Stimulated activated CD8-positive, alpha-beta memory T cell treated with anti-CD3 and anti-CD28 coated beads, Interleukin-4, amount 100 ng/mL, for 24 hours (primary cell): Measurements from ENCODE around the gene PCDH1.

Experiments
- DNase-seq: peaks from one replicate; pipeline ENCODE4 v3.0.0-alpha.2; 2020; ENCODE audit warnings: low read depth

Gene PCDH1

DNA sequence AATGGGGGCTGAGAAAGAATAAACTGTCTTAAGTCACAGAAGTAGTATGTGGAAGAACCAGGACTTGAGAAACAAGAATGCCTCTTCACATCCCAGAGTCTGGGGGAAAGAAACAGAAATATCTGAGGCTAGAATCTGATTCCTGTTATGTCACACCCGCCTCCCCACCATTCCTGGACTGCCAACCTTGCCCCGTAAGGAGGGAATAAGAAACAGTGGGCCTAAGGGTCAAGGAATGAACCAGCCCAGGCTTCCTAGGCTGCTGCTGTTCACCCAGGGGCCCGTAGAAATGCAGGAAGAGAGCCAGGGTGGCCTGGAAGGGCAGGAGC is 4.3 kb downstream of the PCDH1 start:
- no peak for DNase-seq

- DNase-seq = no peak
Measured at GRCh38 chr5:141872496-141873356, 5.5 kb downstream of the PCDH1 start.

DNA sequence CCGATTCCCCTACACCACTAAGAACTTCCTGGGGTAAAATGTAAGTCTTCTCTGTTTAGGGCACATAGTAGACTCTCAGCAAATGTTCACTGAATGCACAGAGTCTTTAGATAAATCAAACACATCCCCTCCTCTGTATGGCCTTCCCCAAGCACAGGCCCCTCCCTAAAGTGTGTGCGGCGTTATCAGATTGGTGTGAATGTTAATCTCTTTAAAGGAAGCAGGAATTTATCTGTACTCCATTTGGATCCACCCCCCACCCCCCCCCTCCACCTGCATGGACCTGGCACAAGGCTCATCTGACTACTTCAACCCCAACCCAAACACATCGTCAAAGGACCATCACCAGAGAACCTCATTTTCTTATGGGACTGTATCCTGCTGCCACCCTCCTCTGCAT is 6.3 kb downstream of the PCDH1 start:
- DNase-seq = no peak

- no peak for DNase-seq
Measured at GRCh38 chr5:141870871-141871270, 7.3 kb downstream of the PCDH1 start.

DNA sequence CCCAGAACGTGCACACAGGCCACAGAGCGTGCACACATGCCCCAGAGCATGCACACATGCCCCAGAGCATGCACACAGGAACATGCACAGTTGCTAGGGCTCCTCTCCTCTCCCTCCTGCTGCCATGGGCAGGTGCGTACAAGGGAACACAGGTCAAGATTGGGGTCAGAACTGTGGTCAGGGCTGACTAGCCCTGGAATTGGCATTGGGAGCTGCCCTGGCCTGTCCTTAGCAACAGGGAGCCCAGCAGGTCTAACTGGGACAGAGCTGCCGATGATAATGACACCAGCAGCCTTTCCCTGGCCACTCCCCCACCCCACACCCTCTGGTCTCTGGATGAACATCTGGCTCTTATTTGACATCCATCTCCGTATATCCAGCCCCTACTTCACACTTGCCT is 8.0 kb downstream of the PCDH1 start:
- no peak for DNase-seq

- no peak for DNase-seq
Measured at GRCh38 chr5:141869514-141869913, 8.7 kb downstream of the PCDH1 start.

DNA sequence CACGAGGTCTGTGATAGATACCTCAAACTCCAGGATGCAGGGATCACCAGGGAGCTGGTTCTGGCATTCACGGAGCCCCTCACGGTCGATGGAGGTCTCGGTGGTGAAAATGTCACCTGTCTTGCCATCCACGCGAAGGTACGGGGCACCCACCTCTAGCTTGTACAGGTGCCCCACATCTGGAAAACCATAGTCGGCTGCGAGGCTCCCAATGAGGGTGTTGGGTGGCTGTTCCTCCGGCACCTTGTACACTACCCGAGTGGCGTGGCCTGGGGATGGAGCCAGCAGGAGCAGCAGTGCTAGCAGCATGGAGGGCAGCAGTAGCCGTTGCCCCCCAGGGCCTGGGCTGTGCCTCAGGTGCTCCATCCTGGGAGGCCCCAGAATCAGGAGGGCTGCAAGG is 9.2 kb downstream of the PCDH1 start:
- DNase-seq = no peak

DNA sequence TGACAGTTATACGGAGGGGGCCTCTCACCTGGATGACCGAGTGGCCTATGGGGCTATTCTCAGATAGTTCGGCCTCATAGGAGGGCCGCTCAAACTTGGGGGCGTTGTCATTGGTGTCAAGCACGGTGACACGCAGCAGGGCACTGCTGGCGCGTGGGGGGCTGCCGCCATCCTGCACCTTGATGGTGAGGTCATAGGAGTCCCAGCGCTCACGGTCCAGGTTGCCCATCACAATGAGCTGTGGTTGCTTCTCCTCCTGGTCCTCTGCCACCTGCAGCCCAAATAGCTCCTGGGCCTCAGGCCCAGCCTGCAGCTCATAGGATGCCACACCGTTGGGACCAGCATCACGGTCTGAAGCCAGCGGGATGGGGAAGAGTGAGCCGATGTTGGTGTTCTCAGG is 9.7 kb downstream of the PCDH1 start:
- DNase-seq = no peak

DNA sequence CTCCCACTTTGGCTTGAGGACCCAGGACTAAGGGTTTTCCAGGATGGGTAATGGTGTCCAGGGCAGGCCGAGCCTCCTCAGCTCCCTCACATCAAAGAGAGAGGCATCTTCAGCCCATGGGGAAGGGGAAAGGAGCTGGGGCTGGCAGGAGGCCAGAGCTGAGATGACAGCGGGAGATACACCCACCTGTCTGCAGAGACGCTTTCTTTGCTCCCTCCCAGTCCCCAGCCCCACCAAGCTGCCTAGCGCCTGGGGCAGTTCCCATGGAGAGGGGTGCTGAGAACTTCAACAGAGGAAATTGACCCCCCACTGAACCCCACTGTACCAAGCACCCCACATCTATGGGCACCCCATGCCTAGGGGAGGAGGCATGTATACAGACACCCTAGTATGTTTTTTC is 10.6 kb downstream of the PCDH1 start:
- DNase-seq = no peak

DNA sequence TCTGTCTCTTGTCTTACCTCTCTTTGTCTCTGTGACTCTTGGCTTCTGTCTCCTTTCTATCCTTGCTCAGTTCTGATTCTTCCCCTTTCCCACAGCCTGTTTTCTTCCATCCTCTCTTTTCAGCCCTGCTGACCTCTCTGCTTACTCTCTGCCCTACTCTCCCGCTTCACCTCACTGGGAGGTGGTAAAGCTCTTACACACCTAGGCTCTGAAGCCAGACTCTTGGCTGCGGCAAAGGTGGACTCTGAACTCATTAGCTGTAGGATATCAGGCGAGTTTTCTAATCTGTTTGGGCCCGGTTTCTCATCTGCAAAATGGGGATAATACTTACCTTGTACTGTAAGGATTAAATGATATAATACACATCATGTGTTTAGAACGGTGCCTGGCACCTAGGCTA is 11.1 kb downstream of the PCDH1 start:
- no peak for DNase-seq

- no peak for DNase-seq
Measured at GRCh38 chr5:141866096-141866495, 12.1 kb downstream of the PCDH1 start.

DNA sequence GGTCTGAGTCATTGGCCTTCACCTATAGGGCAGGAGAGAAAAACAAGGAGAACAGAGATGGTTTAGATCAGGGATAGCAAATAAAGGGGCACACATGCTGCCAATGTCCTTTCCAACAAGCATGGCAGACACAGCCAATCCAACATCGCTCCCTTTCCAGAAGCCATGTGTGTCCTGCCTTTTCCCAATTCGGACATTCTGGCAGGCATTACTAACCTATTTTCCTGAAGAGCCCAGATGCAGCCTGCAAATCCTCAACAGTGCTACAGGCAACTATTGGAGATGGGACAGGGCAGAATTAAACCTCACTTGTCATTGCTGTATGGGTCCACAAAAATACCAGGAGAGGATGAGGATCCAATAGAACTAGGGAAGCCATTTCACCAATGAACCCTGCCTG is 12.8 kb downstream of the PCDH1 start:
- no peak for DNase-seq

DNA sequence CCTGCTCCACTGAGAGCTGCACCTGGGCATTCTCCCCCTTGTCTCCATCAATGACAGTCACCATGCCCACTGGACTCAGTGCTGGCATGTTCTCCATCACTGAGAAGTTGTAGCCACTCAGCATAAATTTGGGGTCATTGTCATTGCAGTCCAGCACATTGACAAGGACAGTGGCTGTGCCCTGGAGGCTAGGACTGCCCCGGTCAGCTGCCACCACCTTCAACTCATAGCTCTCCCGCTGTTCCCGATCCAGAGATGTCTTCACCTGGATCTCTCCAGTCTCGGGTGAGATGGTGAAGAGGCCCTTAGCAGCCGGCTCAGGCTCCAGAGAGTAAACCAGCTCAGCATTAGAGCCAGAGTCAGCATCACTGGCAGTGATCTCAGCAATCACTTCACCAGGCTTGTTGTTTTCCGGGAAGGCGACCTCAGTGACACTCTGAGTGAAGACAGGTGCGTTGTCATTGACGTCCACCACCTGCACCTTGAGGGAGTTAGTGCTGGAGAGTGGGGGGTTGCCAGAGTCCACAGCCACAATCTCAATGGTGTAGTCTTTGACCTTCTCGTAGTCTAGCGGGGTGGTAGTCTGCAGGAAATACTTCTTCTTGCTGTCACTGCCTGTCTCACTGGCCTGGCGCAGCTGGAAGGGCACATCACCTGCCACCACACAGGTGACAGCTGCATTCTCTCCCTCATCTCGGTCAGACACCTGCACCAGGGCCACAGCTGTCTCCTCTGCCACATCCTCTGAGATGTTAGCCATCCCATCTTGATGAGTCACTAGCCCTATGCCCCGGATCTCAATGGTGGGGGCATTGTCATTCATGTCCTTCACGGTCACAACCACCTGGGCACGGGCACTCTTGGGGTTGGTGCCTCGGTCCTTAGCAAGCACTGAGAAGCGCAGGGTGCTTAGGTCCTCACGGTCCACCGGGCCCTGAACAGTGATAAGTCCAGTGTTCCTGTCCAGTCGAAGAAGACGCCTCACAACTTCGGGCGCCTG is 13.5 kb downstream of the PCDH1 start:
- DNase-seq = no peak

GRCh38 chr5:141863569-141864178 is 14.5 kb downstream of the PCDH1 start:
- DNase-seq = no peak

DNA sequence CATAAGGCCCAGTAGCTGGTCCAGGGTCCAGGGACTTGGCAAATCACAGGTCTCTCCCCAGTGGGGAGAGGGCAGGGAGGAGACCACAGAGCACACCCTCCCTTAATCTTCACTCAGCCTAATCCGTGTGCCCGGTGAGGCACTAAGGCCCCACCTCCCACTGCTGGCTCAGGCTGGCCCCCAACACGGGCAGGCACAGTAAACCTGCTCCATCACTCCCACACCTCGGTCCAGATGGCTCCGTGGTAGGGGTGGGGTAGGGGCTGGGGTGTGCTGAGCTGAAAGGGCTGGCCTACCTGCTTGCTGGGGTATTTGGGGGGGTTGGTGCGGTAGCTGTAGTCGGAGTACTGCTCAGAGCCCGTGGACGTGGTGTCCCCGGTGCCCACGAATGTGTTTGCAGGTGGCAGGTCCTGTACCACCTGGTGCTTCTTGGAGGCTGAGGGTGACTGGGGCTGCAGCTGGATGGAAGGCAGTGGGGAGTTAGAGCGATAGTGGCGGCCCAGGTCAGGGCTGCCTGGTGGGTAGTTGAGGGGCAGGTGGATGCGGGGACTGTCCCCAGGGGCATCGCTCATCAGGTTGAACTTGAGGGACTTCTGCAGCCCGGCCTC is 15.2 kb downstream of the PCDH1 start:
- no peak for DNase-seq

DNA sequence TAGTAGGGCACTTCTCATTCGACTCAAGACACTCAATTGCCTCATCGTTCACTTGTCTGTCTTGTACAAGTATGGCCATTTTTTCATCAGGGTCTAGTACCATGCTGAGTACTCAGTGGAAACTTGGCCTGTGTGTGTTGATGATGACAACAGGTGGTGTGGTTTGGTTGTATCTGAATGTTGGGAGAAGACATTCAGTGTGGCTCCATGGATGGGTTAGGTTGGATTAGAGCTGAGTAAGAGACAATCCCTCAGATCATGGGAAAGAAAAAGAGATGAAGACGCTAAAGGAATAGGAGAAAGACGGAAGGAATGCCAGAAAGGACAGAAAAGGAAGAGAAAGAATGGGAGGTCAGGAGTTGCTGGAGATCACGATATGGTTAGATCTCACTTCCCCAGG is 17.0 kb downstream of the PCDH1 start:
- no peak for DNase-seq

- DNase-seq = no peak
Measured at GRCh38 chr5:141858079-141858765, 20.0 kb downstream of the PCDH1 start.

DNA sequence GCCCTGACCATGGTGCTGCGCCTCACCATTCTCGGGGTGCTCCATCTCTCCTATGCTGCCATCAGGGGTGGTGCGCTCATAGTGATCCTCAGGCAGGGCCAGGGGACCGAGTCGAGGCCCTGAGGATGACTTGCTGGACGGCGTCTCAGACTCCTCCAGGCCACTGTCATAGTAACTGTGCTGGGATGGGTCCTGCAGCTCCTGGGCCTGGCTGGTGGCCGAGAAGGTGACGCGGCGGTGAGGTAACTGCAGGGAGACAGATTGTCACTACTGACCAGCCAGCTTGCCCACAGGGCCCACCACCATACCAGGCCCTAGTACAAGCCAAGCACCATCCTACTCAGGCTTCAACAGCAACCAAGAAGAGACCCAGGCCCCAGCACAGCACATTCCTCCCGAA is 21.0 kb downstream of the PCDH1 start:
- DNase-seq = no peak

DNA sequence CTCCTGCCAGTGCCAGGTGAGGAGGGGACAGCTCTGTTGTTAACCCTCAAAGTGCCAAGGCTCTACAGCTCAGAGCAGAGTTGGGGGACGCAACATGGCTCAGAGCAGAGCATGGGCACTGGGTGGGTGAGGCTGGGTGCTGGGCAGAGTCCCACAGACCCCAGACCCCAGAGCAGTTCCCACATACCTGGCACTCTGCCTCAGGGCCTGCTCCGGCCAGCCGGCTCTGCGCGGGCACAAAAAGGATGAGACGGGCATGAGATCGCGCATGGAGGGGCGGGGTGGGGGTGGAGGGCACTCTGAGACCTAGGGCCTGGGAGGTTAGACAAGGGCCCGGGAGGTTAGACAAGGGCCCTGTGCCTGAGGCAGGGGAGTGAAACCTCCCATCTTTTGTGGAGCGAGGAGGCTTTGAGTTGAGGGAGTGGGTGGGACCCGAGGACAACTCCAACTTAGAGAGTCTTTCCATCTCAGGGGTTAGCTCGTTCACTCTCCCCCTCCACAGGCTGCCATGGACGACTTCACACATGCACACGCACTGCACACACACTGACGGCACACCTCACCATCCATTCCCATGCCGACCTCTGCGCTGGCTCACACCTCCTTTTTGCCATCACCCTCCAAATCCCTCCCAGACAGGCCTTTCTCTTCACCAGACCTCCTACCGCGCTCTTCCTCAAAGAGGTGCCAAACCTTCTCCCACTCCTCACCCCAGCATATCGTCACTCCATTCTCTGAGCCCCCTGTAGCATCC is 22.0 kb downstream of the PCDH1 start:
- no peak for DNase-seq

DNA sequence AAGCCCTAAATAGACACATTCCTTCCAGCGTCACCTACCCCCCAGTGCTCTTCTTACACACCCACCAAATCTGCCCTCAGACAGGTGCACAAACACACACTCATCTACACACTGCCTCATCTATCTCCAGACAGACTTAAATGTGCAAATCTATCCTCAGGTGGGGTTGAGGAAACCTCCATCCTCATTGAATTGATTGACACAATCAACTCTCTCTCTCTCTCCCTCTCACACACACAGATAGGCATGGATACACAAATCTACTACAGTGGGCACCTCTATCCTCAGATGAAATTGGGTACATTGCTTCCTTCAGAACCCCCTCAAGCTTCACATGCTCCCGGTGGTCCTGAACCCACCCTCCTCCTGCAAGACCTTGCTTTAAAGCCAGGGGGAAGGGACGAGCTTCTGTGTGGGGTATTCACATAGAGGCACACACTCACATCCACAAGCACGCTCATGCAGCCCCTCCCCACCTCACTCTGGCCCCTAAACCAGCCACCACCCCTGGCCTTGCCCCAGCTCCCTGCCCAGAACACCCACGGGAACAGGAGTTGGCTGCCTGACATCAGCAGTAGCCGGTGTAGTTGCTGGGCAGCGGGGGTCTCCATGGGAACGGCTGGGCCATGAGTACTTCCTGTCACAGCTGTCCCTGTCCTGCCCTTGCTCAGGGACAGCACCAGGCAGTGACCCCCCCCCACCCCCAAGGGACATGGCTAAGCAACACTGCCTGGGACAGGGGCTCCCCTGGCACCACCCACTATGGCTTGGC is 22.8 kb downstream of the PCDH1 start:
- DNase-seq = no peak
